H1 (cell line): ENCODE measurements around the gene RPRML. TPM values are rescaled to one million over a fixed set of nuclear protein-coding genes. Genes with fewer than 3 reads are reported as not detected.

ENCODE experiments used
- CBX5 ChIP-seq: fragments of 300-800, 300-1000 bp; sonication (generic); IDR thresholded peaks from 2 replicates; pipeline ENCODE4 v1.7.1; 2016; ENCODE audit warnings: antibody characterized with exemption, low read length, low read depth
- CREB1 ChIP-seq: IDR thresholded peaks from 2 replicates; pipeline ENCODE4 v1.6.1; 2012; ENCODE audit warnings: inconsistent platforms
- GTF2F1 ChIP-seq: IDR thresholded peaks from 2 replicates; pipeline ENCODE4 v1.6.1; 2012; ENCODE audit warnings: low read depth, low read length, improper control_type of control experiment, borderline replicate concordance
- SAP30 ChIP-seq: fragments of 300-600 bp; sonication (generic); IDR thresholded peaks from 2 replicates; pipeline ENCODE4 v1.7.1; 2012; ENCODE audit warnings: low read length, moderate library complexity, mild to moderate bottlenecking, inconsistent platforms; ENCODE audit not compliant: insufficient read depth, insufficient replicate concordance
- SIRT6 ChIP-seq: IDR thresholded peaks from one replicate; pipeline ENCODE4 v1.7.1; 2012; ENCODE audit warnings: low read length, inconsistent platforms
- SUZ12 ChIP-seq: fragments of 200-600 bp; sonication (generic); IDR thresholded peaks from 2 replicates; pipeline ENCODE4 v1.6.1; 2012; ENCODE audit warnings: mild to moderate bottlenecking, inconsistent platforms, low read length, moderate library complexity, mixed read lengths
- polyA plus RNA-seq, 7 experiments: library from polyadenylated mRNA; depleted of rRNA in 3 of 7; stranded (reverse) in 5 of 7; unstranded in 2 of 7; fragments of >200 nt in 5 of 7; fragments of 200-250 nt in 2 of 7; gene quantifications; 1 replicate in 5 of 7; 2 replicates in 1 of 7; 4 replicates in 1 of 7; pipeline versions ENCODE4 v1.2.1 to v1.2.3, GENCODE V29; 2011 to 2013; ENCODE audit warnings: missing spikeins in 2 of 7, mixed read lengths in 2 of 7
- total RNA-seq: library from RNA; stranded (reverse); fragmentation: NEBNext Ultra II Directional; extraction: Animal tissue kit (Norgen Biotek cat#: 25700); gene quantifications from 2 replicates; pipeline ENCODE4 v1.2.1, GENCODE V29; 2021

The RPRML gene
- total and polyA plus RNA-seq, 2 of the 8 experiments (the other 6 are each of a cell fraction or from before 2014, with no cell fraction given): 3.5 to 5.5 TPM

- TF ChIP-seq SUZ12 (no peak), SIRT6 (no peak), CBX5 (no peak), CREB1 (peak; percentile 36; the same call in 1 of the 2 replicates), SAP30 (no peak), GTF2F1 (no peak)
Observed at GRCh38 chr17:46983782-46984181, 4.7 kb upstream of the RPRML start (continued).
